Endometrium (tissue), 2 donors: ENCODE results near the gene KRT80.

Source experiments
- FAIRE-seq: peaks from 2 replicates; lab custom pipeline; 2012; peaks lifted over from hg19 to GRCh38; lab: Jason Lieb, UNC
- donor health status: control.
- donor health status: control.

The KRT80 gene

DNA sequence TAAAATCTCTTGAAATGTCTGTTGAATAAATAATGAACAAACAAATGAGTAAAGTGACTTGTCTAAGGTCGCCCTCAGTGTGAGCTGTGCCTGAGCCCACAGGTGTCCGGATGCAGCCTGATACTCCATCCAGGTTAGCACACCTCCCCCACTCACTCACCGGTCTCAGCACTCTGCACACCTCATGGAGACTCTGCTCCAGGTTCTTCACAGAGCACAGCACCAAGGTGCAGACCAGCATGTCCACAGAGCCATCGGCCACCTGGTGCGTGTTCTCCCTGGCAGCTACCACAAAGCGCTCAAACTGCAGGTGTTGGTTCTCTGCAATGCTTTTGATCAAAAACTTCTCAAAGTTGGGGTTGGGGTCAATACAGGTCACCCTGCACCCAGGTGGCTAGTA lies 37.1 kb upstream of the KRT80 start:
- no peak for FAIRE-seq

DNA sequence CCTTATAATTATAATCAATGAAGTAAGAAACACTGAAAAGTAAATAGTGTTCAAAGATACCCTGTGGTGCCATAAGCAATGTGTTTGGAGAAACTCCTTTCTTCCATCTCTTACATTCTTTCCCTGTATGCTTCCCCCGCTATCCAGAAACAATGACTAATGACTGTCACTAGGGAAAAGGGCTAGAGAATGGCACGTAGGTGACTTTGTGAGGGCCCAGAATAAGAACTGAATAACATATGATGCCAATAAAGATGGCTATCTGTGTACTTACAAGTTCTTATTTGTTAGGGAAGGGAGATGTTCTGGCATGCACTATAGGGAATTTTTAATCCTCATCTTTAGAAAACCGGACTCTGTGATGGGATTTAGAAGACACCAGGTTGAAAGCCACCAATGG lies 36.6 kb upstream of the KRT80 start:
- no peak for FAIRE-seq

DNA sequence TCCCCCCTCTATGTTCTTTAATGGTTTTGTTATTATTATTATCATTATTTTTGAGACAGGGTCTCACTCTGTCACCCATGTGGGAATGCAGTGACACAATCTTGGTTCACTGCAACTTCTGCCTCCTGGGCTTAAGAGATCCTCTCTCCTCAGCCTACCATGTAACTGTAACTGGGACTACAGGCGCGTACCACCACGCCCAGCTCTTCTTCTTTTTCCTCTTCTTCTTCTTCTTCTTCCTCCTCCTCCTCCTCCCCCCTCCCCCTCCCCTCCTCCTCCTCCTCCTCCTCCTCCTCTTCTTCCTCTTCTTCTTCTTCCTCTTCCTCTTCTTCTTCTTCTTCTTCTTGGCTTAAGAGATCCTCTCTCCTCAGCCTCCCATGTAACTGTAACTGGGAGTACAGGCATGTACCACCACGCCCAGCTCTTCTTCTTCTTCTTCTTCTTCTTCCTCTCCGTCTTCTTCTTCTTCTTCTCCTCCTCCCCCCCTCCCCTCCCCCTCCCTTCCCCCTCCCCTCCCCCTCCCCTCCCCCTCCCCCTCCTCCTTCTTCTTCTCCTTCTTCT lies 35.9 kb upstream of the KRT80 start:
- FAIRE-seq, result no peak

DNA sequence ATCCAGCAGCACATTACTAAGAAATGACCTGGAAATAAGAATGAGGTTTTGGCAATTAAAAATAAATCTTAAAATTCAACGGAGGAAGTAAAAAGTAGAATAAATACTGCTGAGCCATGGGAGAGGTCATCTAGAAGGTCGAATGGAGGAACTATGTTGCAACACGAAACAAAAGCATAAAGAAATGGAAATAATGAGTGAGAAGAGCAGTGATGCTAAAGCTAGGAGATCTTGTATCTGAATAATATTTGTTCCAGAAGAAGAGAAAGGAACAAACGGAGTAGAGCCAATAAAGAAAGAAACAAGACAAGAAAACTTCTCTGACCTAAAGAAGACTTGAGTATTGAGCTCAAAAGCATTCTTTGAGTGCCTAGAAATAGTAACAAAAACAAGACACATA lies 34.6 kb upstream of the KRT80 start:
- no peak for FAIRE-seq

DNA sequence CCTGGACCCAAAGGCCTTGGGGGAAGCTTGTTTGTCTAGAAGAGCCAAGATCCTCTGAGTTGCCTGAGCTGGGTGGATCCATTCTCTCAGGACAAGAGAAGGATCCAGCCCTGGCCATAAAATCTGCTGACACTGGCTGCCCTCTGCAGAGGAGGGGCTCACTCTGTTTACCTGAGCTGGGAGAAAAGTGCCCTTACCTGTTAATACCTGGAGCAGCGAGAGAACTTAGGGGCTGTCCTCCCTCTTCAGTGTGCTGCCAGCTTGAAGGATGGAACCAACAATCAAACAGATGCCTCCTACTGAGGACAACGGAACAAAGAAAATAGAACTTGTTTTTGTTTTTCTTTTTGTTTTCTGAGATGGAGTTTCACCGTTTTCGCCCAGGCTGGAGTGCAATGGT lies 33.9 kb upstream of the KRT80 start:
- no peak for FAIRE-seq

DNA sequence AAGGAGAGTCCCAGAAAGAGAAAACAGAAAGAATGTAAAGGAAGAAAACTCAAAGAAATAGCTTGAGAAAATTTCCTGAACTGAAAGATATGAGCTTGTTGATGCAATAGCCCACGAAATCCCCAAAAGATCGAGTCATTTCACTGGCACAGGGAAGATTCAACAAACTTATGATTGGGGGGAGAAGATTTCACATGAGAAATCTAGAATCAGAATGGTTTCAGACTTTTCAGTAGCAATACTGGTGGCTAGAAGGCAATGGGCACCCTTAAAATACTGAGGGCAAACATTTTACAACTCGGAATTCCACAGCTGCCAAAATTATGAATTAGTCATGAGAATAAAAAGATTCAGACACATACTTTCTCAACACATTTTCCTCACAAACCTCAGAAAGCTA lies 32.3 kb upstream of the KRT80 start:
- no peak for FAIRE-seq

DNA sequence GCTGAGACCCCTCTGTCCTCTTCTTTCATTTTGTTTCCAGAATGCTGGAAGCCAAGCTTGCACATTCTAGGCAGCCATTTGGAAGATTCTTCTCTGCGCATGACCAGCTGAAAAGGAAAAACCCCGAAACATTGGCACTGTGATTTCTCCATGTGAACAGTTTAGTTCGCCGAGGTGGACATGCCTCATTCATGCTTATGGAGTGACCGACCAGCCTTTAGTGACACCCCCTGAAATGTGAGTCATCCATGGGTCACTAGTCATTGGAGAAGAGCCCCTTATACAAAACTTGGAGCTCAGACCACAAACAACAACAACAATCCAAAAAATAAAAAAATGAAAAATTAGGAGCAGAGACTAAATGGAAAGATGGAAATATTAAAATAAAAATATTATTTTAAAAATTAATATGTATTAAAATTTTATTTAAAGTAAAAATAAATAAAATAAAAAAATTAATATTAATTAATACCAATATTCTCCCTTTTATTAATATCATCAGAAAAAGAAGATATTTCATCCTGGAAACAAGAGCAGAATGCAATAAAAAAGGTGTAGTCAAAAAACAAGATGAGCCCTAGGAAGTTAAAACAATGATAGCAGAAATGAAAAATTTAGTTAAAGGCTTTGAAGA lies 31.7 kb upstream of the KRT80 start:
- peak; percentile 70 for FAIRE-seq

DNA sequence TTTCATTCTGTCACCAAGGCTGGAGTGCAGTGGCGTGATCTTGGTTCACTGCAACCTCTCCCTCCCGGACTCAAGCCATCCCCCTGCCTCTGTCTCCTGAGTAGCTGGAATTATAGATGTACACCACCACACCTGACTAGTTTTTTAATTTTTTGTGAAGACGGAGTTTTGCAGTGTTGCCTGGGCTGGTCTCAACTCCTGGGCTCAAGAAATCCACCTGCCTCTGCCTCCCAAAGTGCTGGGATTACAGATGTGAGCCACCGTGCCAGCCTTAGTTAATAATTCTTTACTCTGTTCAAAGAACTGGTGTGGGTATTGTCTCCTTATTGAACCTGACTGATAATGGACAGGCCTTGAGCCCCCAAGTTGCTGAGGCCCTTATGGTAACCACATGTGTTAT lies 30.9 kb upstream of the KRT80 start:
- FAIRE-seq, result no peak

DNA sequence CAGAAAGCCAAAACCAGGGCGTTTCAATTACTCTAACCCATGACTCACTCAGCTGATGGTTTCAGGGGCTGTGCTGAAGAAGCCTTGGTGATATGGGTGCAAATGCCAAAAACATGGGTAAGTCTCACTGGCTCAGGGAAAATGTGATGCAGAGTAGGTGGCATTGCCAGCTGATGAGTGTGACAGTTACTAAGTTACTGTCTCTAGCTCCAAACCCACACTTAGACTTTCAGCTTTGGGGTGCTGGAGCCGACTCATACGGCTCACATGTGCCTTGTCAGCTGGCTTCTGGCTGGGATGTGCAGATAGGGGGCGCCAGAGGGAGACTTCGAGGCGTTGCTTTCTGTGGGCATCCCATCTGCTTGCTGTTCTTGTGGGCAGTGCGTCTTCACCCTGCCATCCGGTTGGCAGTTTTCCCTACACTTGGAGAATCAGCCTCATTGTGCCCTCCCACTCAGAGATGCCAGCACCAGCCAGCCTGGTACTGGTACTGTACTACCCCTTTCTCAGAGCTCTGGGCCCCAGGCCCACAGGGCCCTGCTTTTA lies 30.2 kb upstream of the KRT80 start:
- no peak for FAIRE-seq

DNA sequence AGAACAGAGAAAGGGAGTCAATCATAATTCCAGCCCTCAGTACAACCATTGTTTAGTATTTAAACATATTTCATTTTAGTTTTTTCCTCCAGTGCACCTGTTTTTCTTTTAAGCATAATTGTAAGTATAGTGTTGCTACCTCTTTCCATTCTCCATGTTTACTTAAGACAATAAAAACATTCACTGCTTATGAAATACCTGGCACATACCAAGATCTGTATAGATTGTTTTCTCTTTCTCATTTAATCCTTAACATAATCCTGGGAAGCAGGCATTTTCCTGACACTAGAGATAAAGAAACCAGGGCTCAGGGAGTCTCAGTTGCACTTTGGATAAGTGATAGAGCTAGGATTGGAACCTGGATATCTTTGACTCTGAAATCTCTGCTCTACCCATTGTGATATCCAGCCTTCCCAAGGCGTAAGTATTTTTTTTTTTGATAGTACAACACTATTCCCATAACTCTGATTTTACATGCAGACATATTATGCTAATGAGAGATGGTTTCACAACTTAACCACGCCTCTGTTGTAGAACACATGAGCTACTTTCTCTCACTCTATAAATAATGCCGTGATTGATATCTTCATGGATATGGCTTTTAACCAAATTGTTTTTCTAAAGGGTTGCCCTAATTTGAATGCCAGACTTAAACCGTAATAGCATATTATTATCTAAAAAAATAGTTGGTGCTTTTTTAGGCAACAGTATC lies 29.4 kb upstream of the KRT80 start:
- no peak for FAIRE-seq

DNA sequence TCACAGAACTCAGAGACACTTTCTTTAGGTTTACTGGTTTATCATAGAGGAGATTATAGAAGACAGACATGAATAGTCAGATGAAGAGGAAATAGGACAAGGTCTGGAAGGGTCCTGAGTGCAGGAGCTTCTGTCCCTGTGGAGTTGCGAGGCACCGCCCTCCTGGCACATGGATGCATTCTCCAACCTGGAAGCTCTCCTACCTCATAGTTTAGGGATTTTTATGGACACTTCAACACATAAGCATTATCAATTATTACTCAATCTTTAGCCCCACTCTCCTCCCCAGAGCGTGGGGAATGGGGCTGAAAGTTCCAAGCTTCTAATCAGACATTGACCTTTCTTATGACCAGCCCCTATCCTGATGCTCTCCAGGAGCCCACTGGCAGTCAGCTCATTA lies 28.7 kb upstream of the KRT80 start:
- no peak for FAIRE-seq

DNA sequence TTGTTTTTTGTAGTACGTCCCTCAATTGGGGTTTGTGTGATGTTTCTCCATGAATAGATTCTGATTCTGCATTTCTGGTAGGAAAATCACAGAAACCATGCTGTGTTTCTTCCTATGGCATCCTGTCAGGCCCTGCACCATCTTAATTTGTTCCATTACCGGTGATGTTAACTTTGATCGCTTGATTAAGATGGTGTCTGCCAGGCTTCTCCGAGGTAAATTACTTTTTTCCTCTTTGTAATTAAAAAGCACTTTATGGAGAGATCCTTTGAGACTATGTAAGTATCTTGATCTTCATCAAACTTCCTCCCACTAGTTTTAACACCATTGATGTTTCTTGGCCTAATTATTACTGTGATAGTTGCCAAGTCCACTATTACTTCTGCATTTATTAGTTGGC lies 26.2 kb upstream of the KRT80 start:
- FAIRE-seq, result no peak

DNA sequence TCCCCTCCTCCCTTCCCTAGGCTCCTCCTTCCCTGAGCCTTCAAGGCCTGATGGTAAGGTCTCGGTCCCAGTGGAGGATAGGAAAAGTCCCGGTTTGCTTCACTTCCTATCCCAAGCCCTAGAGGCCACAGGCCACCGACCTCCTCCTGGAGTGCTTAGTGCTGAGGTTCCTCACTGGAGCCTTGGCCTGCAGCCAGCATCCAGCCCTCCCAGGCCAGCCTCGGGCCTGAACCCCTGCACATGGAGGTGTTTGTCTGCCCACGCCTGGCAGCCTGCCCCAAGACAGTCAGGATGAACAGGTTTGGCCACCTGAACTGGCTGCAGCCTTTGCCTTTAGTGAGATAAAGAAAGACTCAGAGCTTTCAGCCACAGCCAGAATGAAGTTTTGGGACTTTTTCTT lies 25.4 kb upstream of the KRT80 start:
- no peak for FAIRE-seq

DNA sequence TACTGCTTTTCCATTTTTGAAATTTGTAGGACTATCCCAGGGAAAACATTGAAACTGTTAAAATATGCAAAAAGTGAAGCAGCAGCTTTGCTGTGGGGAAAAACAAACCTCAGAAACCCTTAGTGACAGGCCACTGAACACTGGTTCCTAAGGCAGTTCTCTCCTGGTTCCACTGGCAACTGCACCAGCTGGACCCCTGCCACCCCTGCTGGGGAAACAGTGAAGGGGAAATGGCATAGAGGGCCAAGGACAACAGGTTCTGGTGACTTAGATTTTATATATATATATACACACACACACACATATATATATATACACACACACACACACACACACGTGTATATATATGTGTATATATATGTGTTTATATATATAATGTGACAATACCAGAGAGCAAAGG lies 25.0 kb upstream of the KRT80 start:
- no peak for FAIRE-seq

DNA sequence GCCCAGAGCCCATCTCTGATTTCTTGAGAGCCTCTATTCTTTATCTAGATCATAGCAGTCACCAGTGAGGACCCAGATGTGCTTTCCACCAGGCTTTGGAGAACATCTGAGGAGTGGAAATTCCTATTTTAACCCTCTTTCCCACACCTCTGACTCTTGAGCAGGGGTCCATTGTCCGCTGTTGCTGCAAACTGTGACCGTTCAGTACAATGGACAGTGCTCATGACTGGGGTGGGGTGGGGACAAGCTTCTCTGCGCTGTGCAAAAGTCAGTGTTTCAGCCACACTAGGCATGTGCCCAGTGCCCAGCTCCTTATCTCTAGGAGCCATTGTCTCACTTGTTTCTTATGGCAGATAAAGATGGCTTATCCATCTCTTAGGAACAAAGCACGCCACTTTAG lies 24.3 kb upstream of the KRT80 start:
- no peak for FAIRE-seq

DNA sequence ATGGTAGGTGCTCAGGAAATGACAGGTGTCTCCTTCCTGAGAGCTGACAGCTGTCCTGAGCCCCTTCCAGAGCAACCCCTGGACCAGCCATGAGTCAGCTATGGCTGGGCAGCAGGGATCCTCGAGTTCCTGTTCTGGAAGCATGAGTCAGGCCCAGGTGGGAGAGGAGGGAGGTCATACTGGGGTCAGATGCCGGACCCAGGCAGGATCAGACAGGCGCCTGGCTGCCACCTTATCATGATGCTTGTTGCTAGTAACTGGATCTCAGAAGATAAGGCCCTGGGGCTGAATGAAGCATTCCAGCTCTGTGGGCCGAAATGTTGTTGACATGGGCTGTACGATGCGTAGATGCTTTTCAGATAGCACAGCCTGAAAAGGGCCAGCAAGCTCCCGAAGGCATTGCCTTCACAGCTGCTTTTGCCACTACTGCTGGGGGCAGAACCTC lies 23.8 kb upstream of the KRT80 start:
- no peak for FAIRE-seq

DNA sequence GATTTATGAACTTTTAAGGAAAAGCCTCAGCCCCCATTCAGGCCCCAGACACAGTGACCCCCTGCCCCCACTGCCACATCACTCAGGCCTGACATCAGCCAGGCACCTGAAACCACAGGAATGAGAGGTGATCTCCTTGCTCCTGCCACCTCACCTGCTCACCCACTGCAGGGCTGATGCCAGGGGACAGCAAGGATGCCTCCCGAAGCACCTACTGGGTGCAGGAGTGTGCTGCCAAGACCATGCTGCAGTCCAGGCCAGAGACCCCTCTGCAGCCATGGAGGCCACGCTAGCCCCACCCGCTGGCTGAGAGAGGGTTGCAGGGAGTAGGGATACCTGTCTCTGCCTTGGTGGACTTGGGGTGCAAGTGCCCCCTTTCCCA lies 22.6 kb upstream of the KRT80 start:
- FAIRE-seq, result no peak

DNA sequence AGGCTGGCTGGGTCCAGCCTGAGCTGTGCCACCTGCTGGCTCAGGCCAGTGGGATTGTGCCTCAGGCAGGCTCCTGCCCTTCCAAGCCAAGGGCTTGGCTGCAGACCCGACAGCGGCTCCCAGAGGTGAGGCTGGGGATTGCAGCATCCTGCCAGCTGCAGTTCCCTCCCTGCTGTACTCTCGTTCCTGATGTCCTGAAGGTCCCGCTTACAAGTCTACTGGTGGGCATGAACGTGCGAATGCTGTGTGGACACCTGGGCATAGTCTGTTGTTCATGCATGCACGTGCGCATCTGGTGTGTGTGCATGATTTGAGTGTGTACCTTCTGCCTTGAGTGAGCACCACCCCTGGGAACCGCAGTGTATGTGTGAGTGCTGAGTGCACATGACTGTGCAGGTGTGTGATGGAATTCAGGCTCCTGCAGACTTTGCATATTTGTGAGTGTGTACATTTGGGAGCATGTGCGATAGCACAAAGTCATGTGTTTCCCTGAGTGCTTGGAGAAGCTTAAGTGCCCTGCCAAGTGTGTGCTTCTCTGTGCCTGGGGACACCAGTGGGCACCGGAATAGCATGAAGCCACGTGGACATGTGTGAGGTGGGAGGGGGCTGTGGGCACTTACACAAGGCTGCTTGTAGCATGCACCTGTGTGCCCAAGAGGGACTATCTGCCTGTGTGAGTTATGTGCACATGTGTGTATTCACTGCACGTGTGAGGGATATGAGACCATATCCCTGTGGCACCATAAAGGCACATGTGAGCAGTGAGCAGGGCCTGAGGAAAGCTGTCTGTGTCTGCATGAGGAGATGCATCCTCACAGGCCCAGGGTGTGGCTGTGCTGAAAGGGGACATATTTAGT lies 22.0 kb upstream of the KRT80 start:
- FAIRE-seq, result no peak

DNA sequence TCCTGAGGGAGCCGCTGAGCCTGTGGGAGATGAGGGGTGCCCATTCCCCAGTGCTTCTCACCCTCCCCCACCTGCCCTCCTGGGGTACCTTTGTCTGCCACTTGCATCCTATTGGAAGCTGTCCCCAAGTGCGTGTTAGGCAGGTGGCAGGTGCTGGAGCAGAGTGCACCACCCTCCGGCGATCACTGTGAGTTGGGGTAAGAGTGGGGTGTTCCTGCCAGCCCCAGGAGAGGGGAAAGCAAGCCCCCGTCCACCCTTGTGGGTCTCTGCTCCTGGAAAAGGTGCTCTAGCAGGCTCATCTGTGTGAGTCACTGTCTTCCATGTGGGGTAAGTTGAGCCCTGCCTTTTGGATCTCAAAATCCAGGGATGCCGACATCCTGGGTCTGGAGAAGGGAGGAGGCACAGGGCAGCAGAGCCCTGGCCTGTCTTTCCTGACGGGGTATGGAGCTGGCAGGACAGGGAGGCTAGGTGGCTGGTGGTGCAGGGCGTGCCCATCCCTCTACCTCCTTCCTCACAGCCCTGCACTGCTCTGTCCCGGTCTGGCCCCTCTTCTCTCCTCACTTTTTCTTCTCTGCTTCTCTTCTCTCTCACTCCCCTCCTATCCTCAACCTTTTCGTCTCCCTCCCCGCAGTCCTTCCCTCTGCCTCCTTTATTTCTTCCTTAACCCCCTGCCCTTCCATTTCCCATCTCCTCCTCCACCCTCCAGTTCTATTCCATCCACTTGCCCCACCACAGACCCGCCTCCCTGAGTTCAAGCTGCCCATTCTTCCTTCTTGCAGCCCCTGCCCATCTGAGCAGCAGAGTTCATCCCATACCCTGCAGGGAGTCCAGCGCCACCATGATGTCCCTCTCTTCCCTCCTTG lies 21.1 kb upstream of the KRT80 start:
- FAIRE-seq, result no peak

DNA sequence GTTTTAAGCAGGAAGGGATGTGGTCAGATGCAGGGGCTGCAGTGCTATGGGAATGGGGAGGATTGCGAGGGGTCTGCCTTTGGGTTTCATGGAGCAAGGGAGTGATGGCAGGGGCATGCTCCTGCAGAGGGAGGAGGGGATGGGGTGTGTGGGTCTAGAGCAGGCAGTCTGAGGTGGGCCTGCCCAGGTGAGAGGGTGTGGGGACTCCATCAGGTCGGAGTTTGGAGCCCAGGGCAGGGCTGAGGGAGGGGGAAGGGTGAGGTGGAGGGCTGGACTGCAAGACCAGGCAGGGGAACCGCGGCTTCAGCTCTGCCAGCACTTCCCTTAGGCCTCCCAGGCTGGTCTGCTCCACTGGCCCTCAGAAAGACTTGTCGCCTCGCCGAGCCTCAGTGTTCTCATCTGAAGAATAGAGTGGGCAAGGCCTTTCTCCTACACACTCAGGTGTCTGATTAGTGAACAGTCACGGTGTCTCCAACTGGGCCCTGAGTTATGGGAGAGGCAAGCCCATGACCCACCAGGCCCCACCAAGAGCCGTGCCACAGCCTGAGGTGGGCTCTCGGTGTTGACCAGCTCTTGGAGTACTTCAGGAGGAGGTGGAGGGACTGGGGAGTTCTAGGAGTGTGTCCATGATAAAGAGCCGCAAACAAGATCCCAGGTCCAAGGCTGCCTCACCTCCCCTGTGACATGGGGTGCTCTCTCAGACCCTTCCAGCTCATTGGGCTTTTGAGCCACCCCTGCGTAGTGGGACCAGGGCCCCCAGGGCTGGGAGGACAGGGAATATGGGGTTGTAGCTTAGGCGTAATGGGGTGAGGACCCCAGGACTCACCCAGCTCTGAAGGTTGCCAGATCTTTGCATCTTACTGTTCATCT lies 20.1 kb upstream of the KRT80 start:
- no peak for FAIRE-seq
